ENCODE data around the gene SCFD1.

DNA sequence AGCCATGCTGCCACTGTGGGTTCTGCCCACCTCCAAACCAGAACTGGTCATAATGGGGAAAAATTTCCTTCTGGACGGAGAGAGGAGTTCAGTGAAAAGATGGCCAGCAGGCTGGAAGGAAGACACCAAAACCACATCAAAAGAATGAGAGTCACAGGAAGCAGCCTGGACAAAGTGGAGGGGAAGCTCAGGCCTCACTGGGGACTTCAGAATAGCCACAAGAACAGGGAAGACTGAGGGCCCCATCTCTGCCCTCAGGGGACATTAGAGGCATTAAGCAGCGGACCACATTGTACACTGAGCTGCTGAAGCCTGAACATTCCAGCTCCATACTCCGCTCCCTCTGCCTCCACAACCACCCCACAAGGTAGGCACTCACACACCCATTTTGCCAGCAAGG, 132.7 kb downstream of the SCFD1 start:
- TF ChIP-seq SP1 (IDR thresholded peaks at IDR 0.05) (no peak), BHLHE40 (IDR thresholded peaks at IDR 0.05; ENCODE audit: borderline replicate concordance) (no peak), ARNT (IDR thresholded peaks at IDR 0.05) (no peak), FOXK2 (IDR thresholded peaks at IDR 0.05) (no peak), HDGF (IDR thresholded peaks at IDR 0.05; ENCODE audit: borderline replicate concordance) (no peak), FOXM1 (IDR thresholded peaks at IDR 0.05; ENCODE audit: borderline replicate concordance) (no peak), L3MBTL2 (conservative IDR thresholded peaks at IDR 0.05) (no peak), PKNOX1 (IDR thresholded peaks at IDR 0.05) (no peak), LEF1 (IDR thresholded peaks at IDR 0.05; ENCODE audit: borderline replicate concordance) (no peak), ELF4 (IDR thresholded peaks at IDR 0.05) (no peak), NFRKB (IDR thresholded peaks at IDR 0.05) (no peak), ZNF384 (IDR thresholded peaks at IDR 0.05) (no peak), TARDBP (IDR thresholded peaks at IDR 0.05) (no peak), SUZ12 (IDR thresholded peaks at IDR 0.05) (no peak)
